A549 (cell line): ENCODE data around the gene ZRANB3.

Source experiments
- CHD4 ChIP-seq: fragments of 200-600 bp; sonication (generic); IDR thresholded peaks from 2 replicates; pipeline ENCODE4 v1.6.1; 2016; ENCODE audit warnings: antibody characterized with exemption, mild to moderate bottlenecking, borderline replicate concordance
- TF ChIP-seq, protein P1 (sequence below): fragments of >200 bp; sonication (Bioruptor Twin); formaldehyde crosslinking; IDR thresholded peaks from 3 replicates; pipeline ENCODE4 v1.5.1; 2016
- TF ChIP-seq, protein P2 (sequence below): IDR thresholded peaks from 2 replicates; pipeline ENCODE4 v1.6.1; 2012

DNA sequence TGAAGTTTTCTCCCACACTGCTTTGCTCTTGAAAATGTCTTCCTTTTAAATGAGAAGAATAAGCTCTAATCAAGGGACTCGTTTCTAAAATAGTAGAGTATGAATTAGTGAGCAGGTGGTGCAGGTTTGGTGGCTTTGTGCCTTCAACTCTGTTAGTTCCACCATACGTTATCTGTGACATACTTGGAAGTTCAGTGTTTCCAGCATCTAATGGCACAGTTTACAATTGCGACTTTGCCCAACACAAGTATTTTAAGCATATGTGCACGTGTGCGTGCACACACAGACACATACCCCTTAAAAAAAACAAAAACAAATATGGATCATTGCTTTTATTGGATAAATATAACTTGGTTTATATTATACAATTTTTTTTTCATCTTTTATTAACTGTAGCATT lies 367.1 kb downstream of the ZRANB3 start:
- TF ChIP-seq, protein P1, sequence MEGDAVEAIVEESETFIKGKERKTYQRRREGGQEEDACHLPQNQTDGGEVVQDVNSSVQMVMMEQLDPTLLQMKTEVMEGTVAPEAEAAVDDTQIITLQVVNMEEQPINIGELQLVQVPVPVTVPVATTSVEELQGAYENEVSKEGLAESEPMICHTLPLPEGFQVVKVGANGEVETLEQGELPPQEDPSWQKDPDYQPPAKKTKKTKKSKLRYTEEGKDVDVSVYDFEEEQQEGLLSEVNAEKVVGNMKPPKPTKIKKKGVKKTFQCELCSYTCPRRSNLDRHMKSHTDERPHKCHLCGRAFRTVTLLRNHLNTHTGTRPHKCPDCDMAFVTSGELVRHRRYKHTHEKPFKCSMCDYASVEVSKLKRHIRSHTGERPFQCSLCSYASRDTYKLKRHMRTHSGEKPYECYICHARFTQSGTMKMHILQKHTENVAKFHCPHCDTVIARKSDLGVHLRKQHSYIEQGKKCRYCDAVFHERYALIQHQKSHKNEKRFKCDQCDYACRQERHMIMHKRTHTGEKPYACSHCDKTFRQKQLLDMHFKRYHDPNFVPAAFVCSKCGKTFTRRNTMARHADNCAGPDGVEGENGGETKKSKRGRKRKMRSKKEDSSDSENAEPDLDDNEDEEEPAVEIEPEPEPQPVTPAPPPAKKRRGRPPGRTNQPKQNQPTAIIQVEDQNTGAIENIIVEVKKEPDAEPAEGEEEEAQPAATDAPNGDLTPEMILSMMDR: no peak
- no peak for TF ChIP-seq CHD4
- TF ChIP-seq, protein P2, sequence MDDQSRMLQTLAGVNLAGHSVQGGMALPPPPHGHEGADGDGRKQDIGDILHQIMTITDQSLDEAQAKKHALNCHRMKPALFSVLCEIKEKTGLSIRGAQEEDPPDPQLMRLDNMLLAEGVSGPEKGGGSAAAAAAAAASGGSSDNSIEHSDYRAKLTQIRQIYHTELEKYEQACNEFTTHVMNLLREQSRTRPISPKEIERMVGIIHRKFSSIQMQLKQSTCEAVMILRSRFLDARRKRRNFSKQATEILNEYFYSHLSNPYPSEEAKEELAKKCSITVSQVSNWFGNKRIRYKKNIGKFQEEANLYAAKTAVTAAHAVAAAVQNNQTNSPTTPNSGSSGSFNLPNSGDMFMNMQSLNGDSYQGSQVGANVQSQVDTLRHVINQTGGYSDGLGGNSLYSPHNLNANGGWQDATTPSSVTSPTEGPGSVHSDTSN: no peak
